HepG2 (cell line): ENCODE data around the gene TTC22. TPM values are rescaled to one million over a fixed set of nuclear protein-coding genes. Genes with fewer than 3 reads are reported as not detected.

Experiments used
- ATAC-seq: fragments of 200-7000 bp; cut with Tn5 transposase; 3 replicates; pipeline ENCODE4 v1.9.1; 2020; ENCODE audit warnings: mild to moderate bottlenecking, moderate library complexity
- BruUV-seq: library from RNA; stranded (reverse); fragments of 400-500 nt; replicated peaks from 2 replicates; lab custom pipeline; 2021; lab: Mats Ljungman, UMichigan
- CTCF ChIA-PET: fragments of 300-600 bp; formaldehyde crosslinking; extraction: SDS; loops from one replicate; lab custom pipeline; 2021; ENCODE audit warnings: low total read pairs, inconsistent platforms, low intra/inter-chr PET ratio; lab: Yijun Ruan, JAX
- POLR2A ChIA-PET: fragments of 350-600 bp; sonication (Branson Sonifier 250); formaldehyde crosslinking; loops from one replicate; lab custom pipeline; 2020; ENCODE audit warnings: antibody characterized with exemption, inconsistent platforms; lab: Yijun Ruan, JAX
- DNase-seq: peaks from one replicate; pipeline ENCODE4 v3.0.0-alpha.2; 2015; ENCODE audit warnings: low spot score
- FAIRE-seq: peaks from 3 replicates; lab custom pipeline; 2011; peaks lifted over from hg19 to GRCh38; lab: Jason Lieb, UNC
- H2AFZ ChIP-seq: one replicate; pipeline ENCODE4 v1.6.1; 2011; ENCODE audit warnings: low read length, inconsistent platforms
- H3K27ac ChIP-seq: fragments of 300-600 bp; 3 replicates; pipeline ENCODE4 v1.8.0; 2011; ENCODE audit warnings: mixed run types, mild to moderate bottlenecking, mixed read lengths, low read length, inconsistent platforms; ENCODE audit not compliant: insufficient read depth; ENCODE audit errors: extremely low read length
- H3K27me3 ChIP-seq, 2 experiments: fragments of 200-600 bp in 1 of 2; 2 replicates in 1 of 2; 3 replicates in 1 of 2; pipeline versions ENCODE4 v1.6.0 to v1.8.0; 2011; ENCODE audit warnings: low read length in 2 of 2, mild to moderate bottlenecking in 2 of 2, moderate library complexity in 2 of 2, inconsistent platforms in 1 of 2; ENCODE audit not compliant: insufficient read depth in 2 of 2, control insufficient read depth in 1 of 2
- H3K36me3 ChIP-seq, 2 experiments: fragments of 200-600 bp in 1 of 2; replicated peaks in 1 of 2; 2 replicates in 1 of 2; 3 replicates in 1 of 2; pipeline versions ENCODE4 v1.5.1 to v1.8.0; 2011; ENCODE audit warnings: low read length in 2 of 2, inconsistent platforms in 1 of 2; ENCODE audit not compliant: insufficient read depth in 2 of 2, control insufficient read depth in 1 of 2
- H3K4me1 ChIP-seq: 2 replicates; pipeline ENCODE4 v1.5.1; 2012; ENCODE audit warnings: low read length, inconsistent platforms; ENCODE audit not compliant: insufficient read depth
- H3K4me2 ChIP-seq: 2 replicates; pipeline ENCODE4 v1.6.0; 2011; ENCODE audit warnings: low read depth, low read length, inconsistent platforms
- H3K4me3 ChIP-seq, 3 experiments: fragments of 200-600 bp in 1 of 3; sonication (generic), shearing (Covaris generic) in 1 of 3; replicated peaks in 1 of 3; 2 replicates each; pipeline ENCODE4 v1.5.1; 2011 to 2016; ENCODE audit warnings: low read length in 3 of 3, inconsistent platforms in 2 of 3, low read depth in 2 of 3, mild to moderate bottlenecking in 2 of 3, control low read depth in 1 of 3, mixed read lengths in 1 of 3; ENCODE audit not compliant: insufficient read depth in 1 of 3
- H3K79me2 ChIP-seq: one replicate; pipeline ENCODE4 v1.6.1; 2011; ENCODE audit warnings: low read length, inconsistent platforms; ENCODE audit not compliant: insufficient read depth
- H3K9ac ChIP-seq: 2 replicates; pipeline ENCODE4 v1.6.0; 2011; ENCODE audit warnings: mild to moderate bottlenecking, low read depth, low read length, inconsistent platforms; ENCODE audit not compliant: insufficient read depth
- H3K9me3 ChIP-seq: 2 replicates; pipeline ENCODE4 v1.5.1; 2012; ENCODE audit warnings: mild to moderate bottlenecking, low read length
- H4K20me1 ChIP-seq: 2 replicates; pipeline ENCODE4 v1.6.0; 2011; ENCODE audit warnings: inconsistent platforms, mild to moderate bottlenecking, low read length, moderate library complexity; ENCODE audit not compliant: insufficient read depth
- ATF3 ChIP-seq: sonication (generic); formaldehyde crosslinking; IDR thresholded peaks from 2 replicates; pipeline ENCODE4 v1.4.0; 2020; ENCODE audit warnings: missing genetic modification reagents
- DMTF1 ChIP-seq: sonication (generic); formaldehyde crosslinking; IDR thresholded peaks from 2 replicates; pipeline ENCODE4 v1.4.0; 2020; ENCODE audit warnings: mild to moderate bottlenecking, missing genetic modification reagents
- ELF3 ChIP-seq: IDR thresholded peaks from 2 replicates; pipeline ENCODE4 v1.6.1; 2016; ENCODE audit warnings: missing genetic modification reagents, missing compliant biosample characterization
- HOXD1 ChIP-seq: sonication (generic); formaldehyde crosslinking; IDR thresholded peaks from 2 replicates; pipeline ENCODE4 v1.5.0; 2020; ENCODE audit warnings: missing genetic modification reagents
- KLF9 ChIP-seq: IDR thresholded peaks from 2 replicates; pipeline ENCODE4 v1.6.1; 2016; ENCODE audit warnings: low read depth
- SMAD9 ChIP-seq: sonication (generic); formaldehyde crosslinking; IDR thresholded peaks from 2 replicates; pipeline ENCODE4 v1.5.1; 2020; ENCODE audit warnings: mild to moderate bottlenecking, missing genetic modification reagents
- TAF1 ChIP-seq: sonication (generic); formaldehyde crosslinking; IDR thresholded peaks from 2 replicates; pipeline ENCODE4 v1.4.0; 2020; ENCODE audit warnings: missing genetic modification reagents
- TRIM24 ChIP-seq: sonication (generic); formaldehyde crosslinking; IDR thresholded peaks from 2 replicates; pipeline ENCODE4 v1.8.0; 2022; ENCODE audit warnings: mild to moderate bottlenecking, missing genetic modification reagents
- ZBTB33 ChIP-seq: sonication (generic); formaldehyde crosslinking; IDR thresholded peaks from 2 replicates; pipeline ENCODE4 v1.4.0; 2020; ENCODE audit warnings: missing genetic modification reagents
- ZFP37 ChIP-seq: sonication (generic); formaldehyde crosslinking; IDR thresholded peaks from 2 replicates; pipeline ENCODE4 v1.4.0; 2020; ENCODE audit warnings: missing genetic modification reagents, borderline replicate concordance
- ZNF235 ChIP-seq: sonication (generic); formaldehyde crosslinking; IDR thresholded peaks from 2 replicates; pipeline ENCODE4 v1.8.1; 2023; ENCODE audit warnings: mild to moderate bottlenecking, missing genetic modification reagents, borderline replicate concordance
- ZNF549 ChIP-seq: sonication (generic); formaldehyde crosslinking; IDR thresholded peaks from 2 replicates; pipeline ENCODE4 v1.5.0; 2020; ENCODE audit warnings: missing genetic modification reagents
- ZNF713 ChIP-seq: sonication (generic); formaldehyde crosslinking; IDR thresholded peaks from 2 replicates; pipeline ENCODE4 v1.4.0; 2020; ENCODE audit warnings: mild to moderate bottlenecking, missing genetic modification reagents
- ZNF770 ChIP-seq: sonication (generic); formaldehyde crosslinking; IDR thresholded peaks from 2 replicates; pipeline ENCODE4 v1.5.0; 2020; ENCODE audit warnings: mild to moderate bottlenecking, missing genetic modification reagents
- ZNF841 ChIP-seq: sonication (generic); formaldehyde crosslinking; IDR thresholded peaks from 2 replicates; pipeline ENCODE4 v1.8.1; 2023; ENCODE audit warnings: missing genetic modification reagents, borderline replicate concordance
- WGBS: methylation state at CpG from one replicate; pipeline ENCODE4 v1.1.6; 2017; ENCODE audit warnings: low lambda C conversion rate; 5-methylcytosine and 5-hydroxymethylcytosine counted together
- in situ Hi-C: cut with HindIII; loops from 2 replicates; pipeline ENCODE4 v1.10.0; 2017; ENCODE audit warnings: low pct_unique_long_range_greater_than_20kb; ENCODE audit not compliant: extremely low pct_ligation_motif_present
- intact Hi-C: fragments of 100-400 bp; cut with micrococcal nuclease; formaldehyde crosslinking; loops from one replicate; pipeline ENCODE4 v1.10.0; 2022; ENCODE audit not compliant: unreplicated experiment
- polyA plus RNA-seq, 8 experiments: library from polyadenylated mRNA; depleted of rRNA in 3 of 8; stranded (reverse) in 7 of 8; unstranded in 1 of 8; fragments of >200 nt; fragmentation: Illumina TruSeq in 4 of 8; extraction: Trizol in 4 of 8; gene quantifications; 2 replicates each; pipeline versions ENCODE4 v1.2.1 to v1.2.3, GENCODE V29; 2011 to 2016; ENCODE audit warnings: low read depth in 4 of 8, missing spikeins in 1 of 8, mixed read lengths in 1 of 8; ENCODE audit not compliant: insufficient read depth in 1 of 8
- total RNA-seq, 5 experiments: library from RNA; depleted of rRNA; stranded (reverse); fragments of >200 nt; fragmentation: Illumina TruSeq; extraction: Trizol; gene quantifications; 2 replicates each; pipeline ENCODE4 v1.2.3, GENCODE V29; 2016; ENCODE audit warnings: low read depth in 1 of 5

TTC22 gene
- total and polyA plus RNA-seq, 2 of the 13 experiments (the other 11 are each of a cell fraction or from before 2014, with no cell fraction given): not detected

- no peak for TF ChIP-seq DMTF1 (CRISPR knock-in tag)
- TF ChIP-seq TAF1 (CRISPR knock-in tag): no peak
- no peak for TF ChIP-seq ELF3 (CRISPR knock-in tag)
- TF ChIP-seq ZNF841 (CRISPR knock-in tag): no peak
- no peak for TF ChIP-seq KLF9 (CRISPR knock-in tag)
- no peak for TF ChIP-seq ZNF235 (CRISPR knock-in tag)
- no peak for TF ChIP-seq ZFP37 (CRISPR knock-in tag)
- TF ChIP-seq, all 625 proteins: peak for 0
Measured at GRCh38 chr1:54818461-54819194, 17.5 kb upstream of the TTC22 start (continued).

GRCh38 chr1:54816951-54817350 lies 15.8 kb upstream of the TTC22 start:
- Histone ChIP-seq H2AFZ (no peak overlapping the region), H3K4me3 (no peak overlapping the region), H4K20me1 (no peaks in the 10 kb centered on the region), H3K9me3 (no peaks in the 10 kb centered on the region), H3K27me3 (peaks cover 6 to 48% of the 10 kb centered on the region in 2 experiments; a peak in 4 of 5 replicates), H3K79me2 (no peaks in the 10 kb centered on the region), H3K36me3 (no peaks in the 10 kb centered on the region), H3K4me2 (no peak overlapping the region), H3K4me1 (peaks cover 13% of the 10 kb centered on the region), H3K9ac (no peak overlapping the region), H3K27ac (no peak overlapping the region)
- ChIA-PET CTCF (no interaction called here), POLR2A (no interaction called here)
- intact Hi-C loops (no loop called here), in situ Hi-C loops (loop anchor here (10.0 kb wide), 1 partner anchor 178 kb away; the partner anchor contains the start of gene BSND)
- 76% methylated on average over 6 of the region's 13 CpGs for WGBS
- no peak for DNase-seq
- BruUV-seq: no TSS peak
- no peak for ATAC-seq
- no peak for FAIRE-seq
- TF ChIP-seq ATF3 (CRISPR knock-in tag) (no peak), ZBTB33 (CRISPR knock-in tag) (no peak), ZNF549 (CRISPR knock-in tag) (no peak), ZNF770 (CRISPR knock-in tag) (no peak), TRIM24 (CRISPR knock-in tag) (no peak), HOXD1 (CRISPR knock-in tag) (no peak), SMAD9 (CRISPR knock-in tag) (no peak), ZNF713 (CRISPR knock-in tag) (no peak)
